GM12878 (cell line): Measurements from ENCODE around the gene ARHGEF3. TPM values are rescaled to one million over a fixed set of nuclear protein-coding genes. Genes with fewer than 3 reads are reported as not detected.

Experiments used
- ATAC-seq: fragments of 200-7000 bp; cut with Tn5 transposase; 3 replicates; pipeline ENCODE4 v1.9.1; 2020; ENCODE audit warnings: mild to moderate bottlenecking, moderate library complexity
- BruUV-seq: library from RNA; stranded (reverse); fragments of 400-500 nt; replicated peaks from 2 replicates; lab custom pipeline; 2021; lab: Mats Ljungman, UMichigan
- CTCF ChIA-PET: fragments of 300-600 bp; sonication (Branson Sonifier 250); formaldehyde crosslinking; extraction: SDS; loops from one replicate; lab custom pipeline; 2021; ENCODE audit warnings: inconsistent platforms; lab: Yijun Ruan, JAX
- POLR2A ChIA-PET: fragments of 350-600 bp; formaldehyde crosslinking; extraction: SDS; loops from one replicate; lab custom pipeline; 2021; ENCODE audit warnings: inconsistent platforms; lab: Charles Lee
- RAD21 ChIA-PET: fragments of 300-600 bp; sonication (Branson Sonifier 250); formaldehyde crosslinking; loops from one replicate; lab custom pipeline; 2023; ENCODE audit warnings: antibody characterized with exemption; ENCODE audit not compliant: unreplicated experiment; lab: Charles Lee
- SMC1A ChIA-PET: fragments of 300-600 bp; sonication (Branson Sonifier 250); formaldehyde crosslinking; loops from one replicate; lab custom pipeline; 2023; ENCODE audit not compliant: unreplicated experiment, uncharacterized antibody; lab: Charles Lee
- DNase-seq: peaks from one replicate; pipeline ENCODE4 v3.0.0-alpha.2; 2011; ENCODE audit warnings: low read depth, low spot score
- FAIRE-seq: peaks from 3 replicates; lab custom pipeline; 2011; peaks lifted over from hg19 to GRCh38; lab: Jason Lieb, UNC
- H2AFZ ChIP-seq: 2 replicates; pipeline ENCODE4 v1.6.0; 2011; ENCODE audit warnings: low read depth, low read length, control low read depth; ENCODE audit not compliant: control insufficient read depth
- H3K27ac ChIP-seq: 2 replicates; pipeline ENCODE4 v1.5.1; 2011; ENCODE audit warnings: control low read depth; ENCODE audit not compliant: control insufficient read depth, insufficient read depth
- H3K27me3 ChIP-seq, 2 experiments: replicated peaks in 1 of 2; 2 replicates each; pipeline versions ENCODE4 v1.6.0 to v1.6.1; 2011; ENCODE audit warnings: low read length in 1 of 2; ENCODE audit not compliant: control insufficient read depth in 2 of 2, insufficient read depth in 2 of 2
- H3K36me3 ChIP-seq, 2 experiments: 2 replicates each; pipeline ENCODE4 v1.5.1; 2011; ENCODE audit warnings: low read length in 1 of 2; ENCODE audit not compliant: control insufficient read depth in 2 of 2, insufficient read depth in 2 of 2
- H3K4me1 ChIP-seq: 2 replicates; pipeline ENCODE4 v1.6.1; 2011; ENCODE audit warnings: mild to moderate bottlenecking, low read length, moderate library complexity, mixed read lengths; ENCODE audit not compliant: control insufficient read depth, insufficient read depth
- H3K4me2 ChIP-seq: 2 replicates; pipeline ENCODE4 v1.6.0; 2011; ENCODE audit warnings: control low read depth; ENCODE audit not compliant: control insufficient read depth, insufficient read depth
- H3K4me3 ChIP-seq: fragments of 200-600 bp; sonication (generic); 2 replicates; pipeline ENCODE4 v1.5.1; 2016
- H3K79me2 ChIP-seq: 2 replicates; pipeline ENCODE4 v1.6.0; 2011; ENCODE audit warnings: low read length; ENCODE audit not compliant: control insufficient read depth, insufficient read depth
- H3K9ac ChIP-seq: 2 replicates; pipeline ENCODE4 v1.8.0; 2011; ENCODE audit warnings: low read length, control low read depth, mixed read lengths; ENCODE audit not compliant: control insufficient read depth, insufficient read depth
- H3K9me3 ChIP-seq: replicated peaks from 3 replicates; pipeline ENCODE4 v1.5.1; 2011; ENCODE audit warnings: mild to moderate bottlenecking, low read length; ENCODE audit not compliant: control insufficient read depth, insufficient read depth
- H4K20me1 ChIP-seq: 2 replicates; pipeline ENCODE4 v1.6.0; 2011; ENCODE audit not compliant: control insufficient read depth, insufficient read depth
- BCL3 ChIP-seq: IDR thresholded peaks from 2 replicates; pipeline ENCODE4 v1.6.1; 2011; ENCODE audit warnings: borderline replicate concordance, low read depth, mild to moderate bottlenecking, moderate library complexity, low read length; ENCODE audit not compliant: insufficient read depth, poor library complexity, severe bottlenecking
- BRCA1 ChIP-seq: IDR thresholded peaks from 2 replicates; pipeline ENCODE4 v1.6.1; 2011; ENCODE audit warnings: low read depth, low read length, improper control_type of control experiment
- FOS ChIP-seq: IDR thresholded peaks from 3 replicates; pipeline ENCODE4 v1.6.1; 2011; ENCODE audit warnings: borderline replicate concordance; ENCODE audit not compliant: insufficient read length; ENCODE audit errors: extremely low read depth
- FOXM1 ChIP-seq: IDR thresholded peaks from 2 replicates; pipeline ENCODE4 v1.6.1; 2012; ENCODE audit warnings: low read depth, mild to moderate bottlenecking, inconsistent platforms, low read length, moderate library complexity
- IKZF2 ChIP-seq, 2 experiments: fragments of 450-650 bp; IDR thresholded peaks; 2 replicates each; pipeline ENCODE4 v1.6.1; 2017; ENCODE audit warnings: mild to moderate bottlenecking in 2 of 2, moderate library complexity in 2 of 2
- MAX ChIP-seq: IDR thresholded peaks from 2 replicates; pipeline ENCODE4 v1.6.1; 2012; ENCODE audit warnings: low read depth, low read length, improper control_type of control experiment
- SREBF2 ChIP-seq: IDR thresholded peaks from 2 replicates; pipeline ENCODE4 v1.6.1; 2012; ENCODE audit warnings: mild to moderate bottlenecking, low read length
- STAT1 ChIP-seq: fragments of 450-650 bp; conservative IDR thresholded peaks from 2 replicates; pipeline ENCODE4 v1.6.1; 2014; ENCODE audit warnings: antibody characterized with exemption, mild to moderate bottlenecking
- ZBTB40 ChIP-seq: fragments of 450-650 bp; IDR thresholded peaks from 2 replicates; pipeline ENCODE4 v1.6.1; 2016; ENCODE audit warnings: mild to moderate bottlenecking, moderate library complexity, borderline replicate concordance
- ZNF384 ChIP-seq: IDR thresholded peaks from 2 replicates; pipeline ENCODE4 v1.6.1; 2012; ENCODE audit warnings: low read depth, mild to moderate bottlenecking, low read length, improper control_type of control experiment, borderline replicate concordance
- WGBS: methylation state at CpG from one replicate; pipeline ENCODE4 v1.1.6; 2016; ENCODE audit warnings: low lambda C conversion rate; ENCODE audit not compliant: insufficient replicate concordance, insufficient coverage; ENCODE audit errors: missing lambda C conversion rate; 5-methylcytosine and 5-hydroxymethylcytosine counted together
- in situ Hi-C: fragments of 300-500 bp; cut with MboI; formaldehyde crosslinking; loops from 9 replicates; pipeline ENCODE4 v1.14.3; 2018; ENCODE audit warnings: mixed read lengths
- intact Hi-C: fragments of 100-400 bp; cut with micrococcal nuclease; formaldehyde crosslinking; loops from one replicate; pipeline ENCODE4 v1.14.2; 2022; ENCODE audit not compliant: unreplicated experiment
- polyA plus RNA-seq, 11 experiments: library from polyadenylated mRNA; depleted of rRNA in 4 of 11; unstranded in 6 of 11; stranded (reverse) in 5 of 11; fragments of >200 nt; fragmentation: Nextera tagmentation in 4 of 11; fragmentation: Illumina TruSeq in 1 of 11; extraction: Ambion mirVana in 4 of 11; extraction: Trizol in 1 of 11; gene quantifications; 1 replicate in 1 of 11; 2 replicates in 10 of 11; pipeline versions ENCODE4 v1.2.1 to v1.2.3, GENCODE V29; 2011 to 2016; ENCODE audit warnings: inconsistent platforms in 2 of 11, missing spikeins in 2 of 11, low read depth in 1 of 11
- total RNA-seq, 4 experiments: library from RNA; depleted of rRNA in 3 of 4; stranded (reverse); fragments of >200 nt in 3 of 4; fragmentation: Illumina TruSeq in 1 of 4; extraction: Trizol in 1 of 4; gene quantifications; 2 replicates each; pipeline versions ENCODE4 v1.2.1 to v1.2.3, GENCODE V29; 2013 to 2021
- TF ChIP-seq, protein P1 (sequence below): fragments of 450-650 bp; IDR thresholded peaks from 2 replicates; pipeline ENCODE4 v1.6.1; 2016; ENCODE audit warnings: mild to moderate bottlenecking
- TF ChIP-seq, protein P2 (sequence below): fragments of 450-650 bp; IDR thresholded peaks from 2 replicates; pipeline ENCODE4 v1.6.1; 2017; ENCODE audit warnings: borderline replicate concordance

ARHGEF3 gene
- total and polyA plus RNA-seq, 10 of the 15 experiments (the other 5 are each of a cell fraction or from before 2014, with no cell fraction given): 21.8 to 78.7 (median 56.2) TPM

DNA sequence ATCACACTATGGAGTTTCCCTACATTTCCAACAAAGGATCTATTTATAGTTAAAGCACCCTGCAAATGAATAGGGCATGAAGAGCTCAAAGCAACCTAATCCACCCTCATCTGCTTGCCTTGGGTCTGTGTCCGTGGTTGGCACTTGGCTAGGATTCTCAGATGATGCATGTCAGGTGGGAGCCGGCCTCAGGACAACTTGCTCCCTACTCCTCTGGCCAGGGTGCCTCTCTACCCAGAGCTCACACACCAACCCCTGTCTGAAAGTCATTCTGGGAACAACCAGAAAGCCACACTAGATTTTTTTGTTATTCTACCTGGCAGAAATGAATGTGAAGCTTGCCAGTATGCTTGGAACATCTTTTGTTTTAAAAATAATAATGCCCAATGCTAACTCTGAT lies 13.2 kb downstream of the ARHGEF3 start:
- RAD21 ChIA-PET: interaction anchor here (0.5 to 5.3 kb wide), 17 partner anchors 8 to 232 kb away, joined by 3 to 146 read pairs (median 3); partner anchors contain the start of genes ARHGEF3 and CCDC66
- POLR2A ChIA-PET: interaction anchor here (1.5 to 5.0 kb wide), 7 partner anchors 11 to 64 kb away, joined by 3 to 47 read pairs (median 7); partner anchors contain the start of gene ARHGEF3
- SMC1A ChIA-PET: interaction anchor here (0.8 to 15.2 kb wide), 13 partner anchors 10 to 200 kb away, joined by 3 to 383 read pairs (median 5); partner anchors contain the start of gene ARHGEF3
- Histone ChIP-seq H3K36me3 (no peaks in the 10 kb centered on the region; a peak in 2 of 4 replicates), H3K27me3 (no peaks in the 10 kb centered on the region), H3K4me1 (peaks cover 59% of the 10 kb centered on the region), H3K9me3 (no peaks in the 10 kb centered on the region), H3K79me2 (peaks cover 26% of the 10 kb centered on the region), H3K9ac (no peak overlapping the region), H2AFZ (no peak overlapping the region), H4K20me1 (no peaks in the 10 kb centered on the region), H3K4me3 (no peak overlapping the region; the same call in 1 of the 2 replicates), H3K4me2 (no peak overlapping the region; the same call in 1 of the 2 replicates), H3K27ac (no peak overlapping the region)
- in situ Hi-C loops: no loop called here
- FAIRE-seq (no peak), DNase-seq (no peak), ATAC-seq (no peak)
- WGBS: 77% methylated on average over 2 of the region's 2 CpGs
- no TSS peak for BruUV-seq
- CTCF ChIA-PET: interaction anchor here (0.6 to 3.9 kb wide), 12 partner anchors 9 to 1373 kb away, joined by 3 to 104 read pairs (median 4); partner anchors contain the start of gene ARHGEF3
- intact Hi-C loops: no loop called here
- TF ChIP-seq BRCA1: no peak
- TF ChIP-seq BCL3: no peak
- TF ChIP-seq STAT1: no peak
- no peak for TF ChIP-seq MAX
- TF ChIP-seq, protein P1, sequence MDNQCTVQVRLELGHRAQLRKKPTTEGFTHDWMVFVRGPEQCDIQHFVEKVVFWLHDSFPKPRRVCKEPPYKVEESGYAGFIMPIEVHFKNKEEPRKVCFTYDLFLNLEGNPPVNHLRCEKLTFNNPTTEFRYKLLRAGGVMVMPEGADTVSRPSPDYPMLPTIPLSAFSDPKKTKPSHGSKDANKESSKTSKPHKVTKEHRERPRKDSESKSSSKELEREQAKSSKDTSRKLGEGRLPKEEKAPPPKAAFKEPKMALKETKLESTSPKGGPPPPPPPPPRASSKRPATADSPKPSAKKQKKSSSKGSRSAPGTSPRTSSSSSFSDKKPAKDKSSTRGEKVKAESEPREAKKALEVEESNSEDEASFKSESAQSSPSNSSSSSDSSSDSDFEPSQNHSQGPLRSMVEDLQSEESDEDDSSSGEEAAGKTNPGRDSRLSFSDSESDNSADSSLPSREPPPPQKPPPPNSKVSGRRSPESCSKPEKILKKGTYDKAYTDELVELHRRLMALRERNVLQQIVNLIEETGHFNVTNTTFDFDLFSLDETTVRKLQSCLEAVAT: no peak
- no peak for TF ChIP-seq IKZF2 (IDR thresholded peaks at IDR 0.05)
- TF ChIP-seq FOXM1: no peak
- no peak for TF ChIP-seq ZNF384
- TF ChIP-seq, protein P2, sequence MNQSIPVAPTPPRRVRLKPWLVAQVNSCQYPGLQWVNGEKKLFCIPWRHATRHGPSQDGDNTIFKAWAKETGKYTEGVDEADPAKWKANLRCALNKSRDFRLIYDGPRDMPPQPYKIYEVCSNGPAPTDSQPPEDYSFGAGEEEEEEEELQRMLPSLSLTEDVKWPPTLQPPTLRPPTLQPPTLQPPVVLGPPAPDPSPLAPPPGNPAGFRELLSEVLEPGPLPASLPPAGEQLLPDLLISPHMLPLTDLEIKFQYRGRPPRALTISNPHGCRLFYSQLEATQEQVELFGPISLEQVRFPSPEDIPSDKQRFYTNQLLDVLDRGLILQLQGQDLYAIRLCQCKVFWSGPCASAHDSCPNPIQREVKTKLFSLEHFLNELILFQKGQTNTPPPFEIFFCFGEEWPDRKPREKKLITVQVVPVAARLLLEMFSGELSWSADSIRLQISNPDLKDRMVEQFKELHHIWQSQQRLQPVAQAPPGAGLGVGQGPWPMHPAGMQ: no peak
- no peak for TF ChIP-seq ZBTB40
- no peak for TF ChIP-seq SREBF2
- no peak for TF ChIP-seq FOS
